HG03095 (cell line): ENCODE measurements around the gene ARHGEF10L.

Source experiments
- ATAC-seq: cut with Tn5 transposase; IDR thresholded peaks from one replicate; pipeline ENCODE4 v1.9.1; 2021; ENCODE audit warnings: moderate library complexity; ENCODE audit not compliant: unreplicated experiment

The ARHGEF10L gene

DNA sequence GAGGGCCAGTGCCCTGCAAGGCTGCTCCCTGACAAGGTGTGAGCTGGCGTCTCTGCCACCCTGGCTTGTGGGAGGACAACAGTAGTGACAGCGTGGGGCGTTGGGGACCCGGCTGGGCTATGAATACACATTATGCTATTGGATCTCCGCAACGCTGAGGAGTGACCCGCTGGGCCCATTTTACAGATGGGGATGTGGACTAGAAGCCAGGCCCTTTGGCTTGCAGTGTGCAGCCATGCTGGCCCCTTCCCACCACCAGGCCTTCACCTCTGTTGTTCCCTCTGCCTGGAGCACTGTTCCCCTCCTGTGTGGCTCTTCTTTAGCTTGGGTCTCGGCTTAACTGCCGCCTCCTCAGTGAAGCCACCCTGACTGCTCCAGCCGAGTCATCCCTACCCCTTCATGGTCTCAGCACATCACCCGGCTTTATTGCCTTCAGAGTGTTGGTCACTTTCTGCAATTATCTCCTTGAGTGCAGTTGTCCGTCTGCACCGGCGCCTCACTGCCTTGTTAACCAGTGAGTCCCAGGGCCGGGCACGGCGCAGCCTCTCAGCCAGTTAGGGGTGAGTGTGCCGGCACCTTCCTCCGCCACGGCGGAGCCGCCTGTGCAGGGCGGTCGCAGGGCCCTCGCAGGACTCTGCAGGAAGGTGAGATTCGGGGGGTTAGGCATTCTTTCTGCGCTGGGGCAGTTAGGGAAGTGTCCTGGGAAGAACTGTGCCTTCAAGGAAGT is 131.3 kb downstream of the ARHGEF10L start:
- no peak for ATAC-seq

DNA sequence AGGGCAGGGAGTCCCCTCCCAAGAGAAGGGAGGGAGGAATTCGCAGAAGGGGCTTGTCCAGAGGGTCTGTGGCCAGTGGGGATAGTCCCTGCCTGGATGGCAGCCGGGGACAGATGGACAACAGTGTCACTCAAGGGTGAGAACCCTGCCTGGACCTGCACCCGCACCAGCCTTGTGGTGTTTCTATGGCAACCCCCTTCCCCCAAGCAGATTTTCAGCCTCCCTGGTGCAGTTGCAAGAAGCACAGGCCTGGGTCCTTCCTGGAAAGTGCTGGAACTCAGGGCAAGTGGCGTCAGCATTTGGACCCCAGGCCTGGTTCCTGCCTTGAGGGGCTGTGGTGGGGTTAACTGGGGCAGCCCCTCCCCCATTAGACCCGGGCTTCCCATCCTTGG is 131.8 kb downstream of the ARHGEF10L start:
- ATAC-seq, result no peak

DNA sequence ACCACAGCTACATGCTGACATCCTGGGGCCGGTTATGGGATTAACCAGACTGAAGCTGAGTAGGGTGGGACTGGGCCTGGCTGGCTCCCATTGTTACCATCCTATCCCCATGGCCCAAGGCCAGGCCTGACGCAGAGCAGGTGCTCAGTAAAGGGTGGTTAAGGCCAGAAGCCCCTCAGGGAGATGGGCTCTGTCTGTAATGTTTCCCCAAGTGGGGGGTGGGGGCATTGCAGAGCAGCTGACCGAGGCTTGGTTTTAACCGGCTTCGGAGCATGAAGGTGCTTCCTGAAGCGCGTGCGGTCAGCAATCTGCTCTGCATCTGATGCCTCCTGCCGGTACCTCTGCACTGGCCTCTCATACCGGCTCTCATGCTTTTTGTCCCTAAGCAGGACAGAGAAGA is 132.2 kb downstream of the ARHGEF10L start:
- ATAC-seq, result no peak

DNA sequence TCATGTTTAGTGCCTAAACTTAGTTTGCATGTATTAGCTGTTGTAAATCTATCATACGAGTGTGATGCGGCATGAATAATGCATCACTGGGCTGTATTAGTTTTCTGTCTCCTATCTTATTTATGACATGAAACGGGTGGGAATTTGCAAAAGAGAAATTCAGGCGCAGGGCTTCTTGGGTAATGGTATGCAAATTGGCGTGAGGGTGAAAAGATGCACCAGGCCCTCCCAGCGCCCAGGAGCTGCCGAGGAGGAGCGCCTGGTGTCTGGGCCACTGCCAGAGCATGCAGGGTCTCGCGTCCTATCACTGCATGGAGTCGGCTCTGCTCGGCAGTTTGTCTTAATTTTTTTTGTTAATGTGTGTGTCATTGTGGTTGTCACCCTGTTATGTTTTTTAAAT is 132.7 kb downstream of the ARHGEF10L start:
- no peak for ATAC-seq

DNA sequence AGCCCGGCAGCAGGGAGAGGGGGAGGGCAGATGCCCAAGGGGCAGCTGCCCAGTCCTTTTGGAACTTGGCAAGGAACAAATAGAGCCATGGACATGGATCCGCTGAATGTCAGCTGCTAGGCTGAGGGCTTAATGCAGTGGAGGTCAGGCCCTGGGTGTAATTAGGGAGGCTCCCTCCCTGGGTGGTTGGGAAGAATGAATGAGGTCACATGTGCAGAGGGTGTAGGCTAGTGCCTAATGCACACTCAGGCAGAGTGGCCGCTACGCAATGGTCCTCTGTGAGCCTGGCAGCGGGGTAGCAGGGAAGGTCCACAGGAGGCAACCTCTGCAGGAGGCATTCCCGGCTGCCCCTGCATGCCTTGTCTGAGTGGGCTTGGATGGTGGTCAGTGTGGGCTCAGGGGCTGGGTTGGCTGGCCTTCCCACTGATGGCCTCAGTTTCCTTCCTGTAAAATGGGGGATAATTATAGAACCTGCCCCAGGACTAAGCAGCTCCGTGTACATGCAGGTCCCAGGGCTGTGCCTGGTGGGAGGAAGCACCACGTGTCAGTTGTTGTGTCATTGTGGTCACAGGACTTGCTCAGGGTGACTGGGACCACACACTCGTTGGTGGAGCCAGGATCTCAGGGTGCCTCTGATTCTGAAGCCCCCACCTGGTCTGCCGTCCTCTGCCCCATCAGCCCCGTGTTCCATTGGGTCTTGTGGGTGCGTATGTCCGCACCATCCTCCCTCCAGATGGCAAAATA is 134.0 kb downstream of the ARHGEF10L start:
- ATAC-seq, result no peak

DNA sequence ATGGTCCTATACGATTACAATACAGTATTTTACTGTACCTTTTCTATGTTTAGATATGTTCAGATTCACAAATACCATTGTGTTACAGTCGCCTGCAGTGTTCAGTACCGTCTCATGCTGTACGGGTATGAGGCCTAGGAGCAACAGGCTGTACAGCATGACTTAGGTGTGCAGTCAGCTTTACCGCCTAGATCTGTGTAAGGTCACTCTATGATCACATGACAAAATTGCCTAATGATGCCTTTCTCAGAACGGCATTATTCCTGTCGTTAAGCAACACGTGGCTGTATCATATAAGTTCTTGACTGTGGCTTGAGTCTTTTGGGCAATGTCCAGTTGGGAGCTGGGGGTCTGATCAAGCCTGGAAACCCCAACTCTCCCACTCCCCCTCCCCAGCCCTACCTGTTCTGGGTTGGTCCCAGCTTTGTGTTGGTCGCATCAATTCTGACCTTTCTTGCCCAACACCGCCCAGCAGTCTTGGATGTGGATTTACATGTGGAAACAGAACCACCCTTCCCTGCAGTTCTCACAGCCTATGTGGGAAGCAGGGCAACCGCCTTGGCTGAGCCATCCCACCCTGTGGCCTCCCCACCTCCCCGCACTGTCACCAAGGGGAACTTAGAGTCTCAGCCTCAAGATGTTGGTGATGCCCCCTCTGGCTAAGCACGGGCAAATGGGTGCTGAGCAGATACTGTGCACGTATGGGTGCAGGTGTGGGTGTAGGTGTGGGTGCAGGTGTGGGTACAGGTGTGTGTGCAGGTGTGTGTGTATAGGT is 135.4 kb downstream of the ARHGEF10L start:
- no peak for ATAC-seq

DNA sequence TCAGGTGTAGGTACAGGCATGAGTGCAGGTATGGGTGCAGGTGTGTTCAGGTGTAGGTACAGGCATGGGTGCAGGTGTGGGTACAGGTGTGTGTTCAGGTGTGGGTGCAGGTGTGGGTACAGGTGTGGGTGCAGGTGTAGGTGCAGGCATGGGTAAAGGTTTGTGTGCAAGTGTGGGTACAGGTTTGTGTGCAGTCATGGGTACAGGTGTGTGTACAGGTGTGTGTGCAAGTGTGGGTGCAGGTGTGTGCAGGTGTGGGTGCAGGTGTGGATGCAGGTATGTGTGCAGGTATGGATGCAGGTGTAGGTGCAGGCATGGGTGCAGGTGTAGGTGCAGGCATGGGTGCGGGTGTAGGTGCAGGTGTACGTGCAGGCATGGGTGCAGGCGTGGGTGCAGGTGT is 136.2 kb downstream of the ARHGEF10L start:
- no peak for ATAC-seq

DNA sequence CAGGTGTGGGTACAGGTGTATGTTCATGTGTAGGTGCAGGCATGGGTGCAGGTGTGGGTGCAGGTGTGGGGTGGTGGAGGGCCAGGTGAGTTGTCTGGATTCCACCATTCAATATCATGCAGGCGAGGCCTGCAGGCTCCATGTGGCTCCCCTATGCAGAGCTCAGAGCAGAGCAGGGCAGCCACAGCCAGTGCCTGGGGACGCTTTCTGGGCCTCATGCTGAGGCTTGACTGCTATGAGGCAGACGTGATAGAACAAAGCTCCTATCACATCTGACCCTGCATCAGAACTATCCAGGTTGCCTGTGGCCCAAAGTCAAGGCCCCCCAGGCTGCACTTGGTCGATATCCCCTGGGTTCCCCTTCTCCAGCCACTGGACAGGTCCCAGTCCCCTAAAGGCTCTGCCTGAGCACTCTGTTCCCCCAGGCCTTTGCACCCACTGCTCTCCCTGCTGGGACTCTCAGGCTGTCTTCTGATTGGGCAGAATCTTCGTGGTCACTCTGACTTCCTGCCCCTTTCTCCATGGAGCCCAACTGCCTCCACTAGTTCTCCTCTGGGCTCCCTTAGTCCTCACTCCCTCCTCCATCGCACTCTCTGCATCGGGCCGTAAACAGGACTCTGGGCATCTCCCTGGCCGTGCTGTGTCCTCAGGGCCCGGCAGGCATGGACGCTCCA is 137.0 kb downstream of the ARHGEF10L start:
- no peak for ATAC-seq

DNA sequence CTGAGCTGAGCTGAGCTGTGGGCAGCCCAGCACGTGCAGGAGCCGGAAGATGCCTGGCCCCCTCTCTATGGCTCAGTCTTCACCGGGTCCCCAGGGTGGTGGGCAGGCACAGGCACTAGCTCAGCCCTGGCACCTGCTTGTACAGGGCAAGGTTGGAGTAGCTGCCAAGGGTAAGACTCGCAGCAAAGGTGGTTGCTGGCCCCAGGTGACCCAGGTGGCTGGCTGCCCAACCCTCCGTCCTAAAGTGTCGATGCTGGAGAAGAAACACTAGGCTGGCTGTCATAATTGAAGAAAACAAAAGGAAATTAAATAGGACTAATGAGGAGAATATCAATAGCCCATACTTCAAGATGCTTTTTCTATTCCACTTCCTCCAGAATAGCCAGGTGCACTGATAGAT is 138.5 kb downstream of the ARHGEF10L start:
- no peak for ATAC-seq

DNA sequence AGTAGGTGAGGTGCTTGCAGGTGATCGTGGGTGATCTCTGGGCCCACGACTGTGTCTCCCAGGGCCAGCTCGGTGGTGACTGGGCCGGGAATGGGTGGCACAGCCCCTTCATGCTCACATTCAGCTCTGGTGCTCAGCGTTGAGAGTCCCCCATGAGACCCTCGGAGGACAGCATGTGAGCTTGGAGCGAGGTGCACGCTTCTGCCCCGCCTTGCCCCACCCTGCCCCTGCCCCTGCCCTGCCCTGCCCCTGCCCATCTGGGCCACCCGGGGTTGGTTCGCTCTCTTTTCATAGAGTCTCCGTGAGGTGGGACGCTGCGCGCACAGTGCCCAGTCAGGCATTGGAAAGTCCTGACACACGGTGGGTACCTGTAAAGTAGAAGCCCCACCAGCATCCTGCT is 140.4 kb downstream of the ARHGEF10L start:
- ATAC-seq, result no peak

DNA sequence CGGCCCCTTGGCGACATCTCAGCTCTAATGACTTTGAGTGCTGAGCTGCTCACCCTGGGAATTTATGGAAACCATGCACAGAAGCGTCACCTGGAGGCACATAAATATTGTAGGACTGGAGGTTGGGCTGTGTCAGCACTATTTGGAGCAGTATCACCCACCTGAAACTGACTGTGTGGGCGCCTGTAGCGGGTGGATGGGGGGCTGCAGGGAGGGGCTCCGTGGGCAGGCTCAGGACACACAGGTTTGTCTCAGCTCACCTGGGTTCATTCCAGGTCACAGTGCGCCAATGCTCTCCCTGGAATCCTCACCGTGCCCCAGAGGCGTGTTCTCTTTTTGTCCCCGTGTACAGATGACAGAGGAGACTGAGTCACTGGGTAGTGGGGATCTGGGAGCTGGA is 140.8 kb downstream of the ARHGEF10L start:
- ATAC-seq, result no peak

DNA sequence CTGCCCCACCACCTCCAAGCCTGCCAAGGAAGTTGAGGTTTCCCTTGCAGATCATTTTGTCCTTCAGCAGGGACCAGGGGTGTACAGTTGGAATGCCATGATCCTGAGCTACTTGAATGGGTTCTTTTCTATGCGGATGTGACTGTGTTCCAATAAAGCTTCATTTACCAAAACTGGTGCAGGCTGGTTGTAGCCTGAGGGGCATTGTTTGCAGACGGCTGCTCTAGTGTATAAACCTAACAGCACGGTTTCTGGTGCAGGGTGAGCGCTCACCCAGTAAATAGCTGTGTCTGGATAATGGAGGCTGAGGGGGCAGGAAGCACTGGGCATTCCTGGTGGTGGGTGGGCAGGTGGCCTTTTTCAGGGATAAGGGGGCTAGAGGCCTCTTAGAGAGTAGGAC is 142.9 kb downstream of the ARHGEF10L start:
- no peak for ATAC-seq

DNA sequence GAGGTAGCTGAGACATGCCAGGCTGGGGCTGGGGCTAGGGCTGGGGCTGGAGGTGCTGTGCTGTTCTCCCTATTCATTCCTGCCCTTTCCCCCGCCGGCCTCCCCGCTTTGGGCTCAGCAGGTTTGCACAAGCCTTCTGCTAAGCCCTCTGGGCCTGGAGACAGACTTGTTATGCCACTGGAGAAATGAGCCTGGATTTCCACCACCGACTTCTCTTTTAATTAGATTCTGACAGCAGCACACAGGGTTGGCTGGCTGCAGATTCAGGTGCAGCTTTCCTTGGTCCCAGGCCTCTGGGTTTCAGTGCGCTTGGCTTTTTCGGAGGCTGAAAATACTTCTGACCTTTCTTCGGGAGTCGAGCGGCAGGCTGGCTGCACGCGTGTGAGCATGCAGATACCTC is 144.1 kb downstream of the ARHGEF10L start:
- ATAC-seq, result no peak

DNA sequence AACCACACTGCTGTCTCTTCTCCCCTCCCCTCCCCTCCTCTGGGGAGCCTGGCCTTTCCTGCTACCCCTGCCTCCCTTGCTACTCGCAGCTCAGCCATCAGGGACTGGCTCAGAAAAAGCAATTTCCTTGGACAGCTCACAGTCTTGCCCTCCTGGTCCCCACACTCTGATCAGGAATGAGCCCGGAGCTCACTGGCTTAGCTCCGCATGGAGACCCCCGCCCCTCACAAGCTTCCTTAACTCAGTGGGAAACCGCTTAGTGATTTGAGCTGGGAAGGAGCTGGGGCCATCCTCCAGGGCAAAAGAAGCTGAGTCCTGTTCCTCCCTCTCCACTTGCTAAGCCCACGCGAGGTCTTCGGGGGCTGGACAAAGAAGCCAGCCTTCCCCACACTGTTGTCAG is 145.3 kb downstream of the ARHGEF10L start:
- no peak for ATAC-seq

DNA sequence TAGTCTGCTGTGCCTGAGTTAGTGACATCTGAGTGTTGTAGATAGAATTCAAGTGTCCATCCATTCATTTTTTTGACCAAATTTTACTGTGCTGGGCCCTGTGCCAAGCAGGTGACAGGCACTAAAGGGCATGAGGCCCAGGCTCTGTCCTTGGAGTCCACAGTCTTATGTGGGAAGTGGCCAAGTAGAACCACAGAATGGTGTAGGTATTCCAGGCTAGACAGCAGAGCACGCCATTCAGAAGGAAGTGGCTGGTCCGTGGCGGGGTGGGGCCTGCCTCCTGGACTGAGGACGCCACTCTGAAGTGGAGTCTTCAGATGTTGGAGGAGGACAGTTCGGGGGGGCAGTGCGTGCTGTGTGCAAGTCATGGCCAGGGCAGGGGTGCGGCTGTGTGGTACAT is 146.8 kb downstream of the ARHGEF10L start:
- ATAC-seq, result no peak

DNA sequence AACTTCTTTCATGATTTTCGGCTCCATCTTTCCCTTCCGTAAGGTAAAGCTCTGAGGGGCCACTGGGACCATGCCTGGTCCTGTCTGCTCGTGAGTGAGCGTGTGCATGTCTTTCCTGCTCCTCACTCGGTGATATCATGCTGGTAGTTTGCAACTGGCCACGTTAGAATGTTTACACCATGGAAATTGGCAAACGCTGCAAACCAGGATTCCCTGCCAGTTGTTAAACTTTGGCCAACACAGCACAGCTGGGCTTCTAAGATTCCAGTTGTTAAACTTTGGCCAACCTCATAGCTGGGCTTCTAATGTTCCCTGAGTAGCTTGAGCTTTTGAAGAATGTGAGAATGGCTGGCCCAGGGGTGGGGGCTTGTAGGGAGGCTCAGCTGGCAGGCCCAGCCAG is 147.6 kb downstream of the ARHGEF10L start:
- no peak for ATAC-seq

DNA sequence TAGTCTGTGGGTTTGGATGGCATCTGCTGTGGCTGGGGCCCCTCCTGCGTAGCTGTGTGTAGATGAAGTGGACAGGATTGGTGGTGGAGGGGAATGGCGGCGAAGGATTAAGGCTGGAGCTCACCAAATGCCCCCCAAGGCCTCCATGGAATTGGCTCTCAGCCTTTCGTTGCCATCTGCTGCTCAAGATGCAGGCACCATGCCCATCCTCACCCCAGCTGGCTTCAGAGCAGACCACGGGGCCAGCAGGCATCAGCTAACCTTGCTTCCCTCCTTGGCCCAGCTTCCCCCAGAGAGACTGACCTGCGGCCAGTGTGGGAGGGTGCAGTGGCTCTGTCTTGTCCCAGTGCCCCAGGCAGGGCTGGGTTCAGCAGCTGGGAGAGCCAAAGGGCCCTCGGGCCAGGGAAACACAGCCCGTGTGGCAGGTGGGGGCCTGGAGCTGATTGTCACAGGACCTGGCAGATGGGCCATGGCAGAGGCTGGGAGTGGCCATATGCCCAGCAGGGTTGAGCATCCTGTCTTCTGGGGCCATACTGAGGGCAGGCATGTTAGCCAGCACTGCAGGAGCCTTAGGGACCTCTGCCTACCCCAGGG is 148.8 kb downstream of the ARHGEF10L start:
- no peak for ATAC-seq

DNA sequence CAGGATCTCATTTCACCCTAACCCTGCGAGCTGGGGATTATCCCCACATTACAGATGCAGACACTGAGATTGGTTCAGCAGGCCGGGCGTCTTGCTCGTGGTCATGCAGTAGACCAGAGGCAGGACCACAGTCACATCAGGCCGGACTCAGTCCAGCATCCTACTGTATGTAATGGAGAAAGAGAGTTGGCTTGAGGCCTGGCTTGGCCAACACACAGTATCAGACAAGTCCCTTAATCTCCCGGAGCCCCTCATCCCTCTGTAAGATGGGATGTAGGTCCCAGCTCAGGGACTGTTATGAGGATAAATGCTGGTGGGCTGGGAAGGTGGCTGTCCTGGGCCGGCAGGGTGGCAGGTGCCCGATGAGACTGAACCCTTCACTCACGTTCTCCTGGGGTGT is 149.5 kb downstream of the ARHGEF10L start:
- no peak for ATAC-seq

DNA sequence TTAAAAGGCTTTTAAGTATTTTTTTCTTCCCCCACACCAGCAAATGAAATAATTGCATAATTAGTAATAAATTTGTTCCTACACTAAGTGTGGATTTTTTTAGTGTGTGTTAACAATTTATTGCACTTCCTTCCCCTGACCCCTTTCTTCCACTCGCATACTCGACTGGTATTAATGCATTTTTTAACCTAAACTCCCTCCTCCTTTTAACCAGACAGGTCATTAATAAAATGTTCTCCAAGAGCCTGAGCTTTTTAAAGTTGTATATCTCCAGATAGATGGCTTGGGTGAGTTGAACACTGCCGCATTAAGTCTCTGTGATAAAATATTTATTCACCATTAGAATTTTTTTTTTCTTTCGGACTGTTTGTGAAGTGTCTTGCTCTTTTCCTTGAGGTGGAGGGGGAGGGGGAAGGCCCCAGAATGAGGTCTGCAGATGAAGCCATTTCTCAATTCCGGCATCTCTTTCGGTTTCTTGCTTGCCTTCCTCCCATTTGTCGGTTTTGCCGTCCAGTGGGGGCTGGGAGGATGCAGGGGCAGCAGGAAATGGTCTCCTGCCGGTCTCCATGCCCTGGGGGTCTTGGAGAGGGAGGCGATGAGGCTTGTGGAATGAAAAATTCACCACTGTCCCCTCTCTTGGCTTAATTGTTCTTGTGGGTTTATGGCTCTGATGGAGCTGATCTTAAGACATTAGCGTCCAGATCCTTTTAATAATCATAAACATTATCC is 151.6 kb downstream of the ARHGEF10L start:
- ATAC-seq, result no peak

DNA sequence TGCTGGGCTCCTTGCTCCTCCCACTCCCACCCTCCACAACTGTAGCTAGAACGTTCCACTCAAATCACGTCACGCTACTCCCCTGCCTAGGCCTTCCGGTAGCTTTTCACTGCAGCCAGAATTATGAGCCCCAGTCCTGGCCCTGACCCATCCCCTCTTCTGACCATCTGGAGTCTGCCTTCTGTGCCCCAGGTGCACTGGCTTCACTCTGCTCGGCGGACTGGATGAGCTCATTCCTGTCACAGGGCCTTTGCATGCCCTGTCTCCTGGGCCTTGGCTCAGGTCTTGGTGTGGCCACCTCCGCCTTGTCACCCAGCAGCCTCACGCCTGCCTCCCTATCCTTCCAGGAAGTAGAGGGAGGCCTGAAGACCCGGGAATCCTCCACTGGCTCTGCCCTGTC is 153.1 kb downstream of the ARHGEF10L start:
- no peak for ATAC-seq
